Stimulated activated CD8-positive, alpha-beta memory T cell treated with anti-CD3 and anti-CD28 coated beads, Interleukin-7, amount 100 ng/mL, for 24 hours (primary cell): Measurements from ENCODE around the gene LAMA5.

Experiments
- DNase-seq: peaks from one replicate; pipeline ENCODE4 v3.0.0-alpha.2; 2020; ENCODE audit warnings: low read depth

LAMA5 gene, protein sequence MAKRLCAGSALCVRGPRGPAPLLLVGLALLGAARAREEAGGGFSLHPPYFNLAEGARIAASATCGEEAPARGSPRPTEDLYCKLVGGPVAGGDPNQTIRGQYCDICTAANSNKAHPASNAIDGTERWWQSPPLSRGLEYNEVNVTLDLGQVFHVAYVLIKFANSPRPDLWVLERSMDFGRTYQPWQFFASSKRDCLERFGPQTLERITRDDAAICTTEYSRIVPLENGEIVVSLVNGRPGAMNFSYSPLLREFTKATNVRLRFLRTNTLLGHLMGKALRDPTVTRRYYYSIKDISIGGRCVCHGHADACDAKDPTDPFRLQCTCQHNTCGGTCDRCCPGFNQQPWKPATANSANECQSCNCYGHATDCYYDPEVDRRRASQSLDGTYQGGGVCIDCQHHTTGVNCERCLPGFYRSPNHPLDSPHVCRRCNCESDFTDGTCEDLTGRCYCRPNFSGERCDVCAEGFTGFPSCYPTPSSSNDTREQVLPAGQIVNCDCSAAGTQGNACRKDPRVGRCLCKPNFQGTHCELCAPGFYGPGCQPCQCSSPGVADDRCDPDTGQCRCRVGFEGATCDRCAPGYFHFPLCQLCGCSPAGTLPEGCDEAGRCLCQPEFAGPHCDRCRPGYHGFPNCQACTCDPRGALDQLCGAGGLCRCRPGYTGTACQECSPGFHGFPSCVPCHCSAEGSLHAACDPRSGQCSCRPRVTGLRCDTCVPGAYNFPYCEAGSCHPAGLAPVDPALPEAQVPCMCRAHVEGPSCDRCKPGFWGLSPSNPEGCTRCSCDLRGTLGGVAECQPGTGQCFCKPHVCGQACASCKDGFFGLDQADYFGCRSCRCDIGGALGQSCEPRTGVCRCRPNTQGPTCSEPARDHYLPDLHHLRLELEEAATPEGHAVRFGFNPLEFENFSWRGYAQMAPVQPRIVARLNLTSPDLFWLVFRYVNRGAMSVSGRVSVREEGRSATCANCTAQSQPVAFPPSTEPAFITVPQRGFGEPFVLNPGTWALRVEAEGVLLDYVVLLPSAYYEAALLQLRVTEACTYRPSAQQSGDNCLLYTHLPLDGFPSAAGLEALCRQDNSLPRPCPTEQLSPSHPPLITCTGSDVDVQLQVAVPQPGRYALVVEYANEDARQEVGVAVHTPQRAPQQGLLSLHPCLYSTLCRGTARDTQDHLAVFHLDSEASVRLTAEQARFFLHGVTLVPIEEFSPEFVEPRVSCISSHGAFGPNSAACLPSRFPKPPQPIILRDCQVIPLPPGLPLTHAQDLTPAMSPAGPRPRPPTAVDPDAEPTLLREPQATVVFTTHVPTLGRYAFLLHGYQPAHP (N-terminal part only)

DNA sequence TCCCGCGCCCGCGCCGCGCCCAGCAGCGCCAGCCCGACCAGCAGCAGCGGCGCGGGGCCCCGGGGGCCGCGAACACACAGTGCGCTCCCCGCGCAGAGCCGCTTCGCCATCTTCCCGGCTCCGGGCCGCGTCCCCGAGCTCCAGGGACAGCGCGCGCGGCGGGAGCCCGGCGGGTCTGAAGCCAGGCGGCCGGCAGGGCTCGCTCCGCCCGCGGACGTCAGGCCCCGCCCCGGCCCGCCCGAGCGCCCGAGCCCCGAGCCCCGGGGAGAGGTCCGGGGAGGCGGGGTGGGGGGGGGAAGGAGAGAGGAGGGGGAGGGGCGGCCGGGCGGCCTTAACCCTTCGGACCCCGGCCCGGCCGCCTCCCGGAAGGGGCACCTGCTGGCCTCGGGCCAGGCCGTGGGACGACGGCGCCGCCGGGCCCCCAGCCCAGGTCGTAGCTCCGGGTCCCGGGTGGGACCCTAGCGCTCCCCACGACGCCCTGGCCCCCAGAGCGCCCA lies at the start of gene LAMA5:
Gene LAMA5 (minus strand): TSS at position 177 of the 497 bp plus-strand sequence. CDS start 67 bp downstream, at position 110.
- DNase-seq: no peak

DNA sequence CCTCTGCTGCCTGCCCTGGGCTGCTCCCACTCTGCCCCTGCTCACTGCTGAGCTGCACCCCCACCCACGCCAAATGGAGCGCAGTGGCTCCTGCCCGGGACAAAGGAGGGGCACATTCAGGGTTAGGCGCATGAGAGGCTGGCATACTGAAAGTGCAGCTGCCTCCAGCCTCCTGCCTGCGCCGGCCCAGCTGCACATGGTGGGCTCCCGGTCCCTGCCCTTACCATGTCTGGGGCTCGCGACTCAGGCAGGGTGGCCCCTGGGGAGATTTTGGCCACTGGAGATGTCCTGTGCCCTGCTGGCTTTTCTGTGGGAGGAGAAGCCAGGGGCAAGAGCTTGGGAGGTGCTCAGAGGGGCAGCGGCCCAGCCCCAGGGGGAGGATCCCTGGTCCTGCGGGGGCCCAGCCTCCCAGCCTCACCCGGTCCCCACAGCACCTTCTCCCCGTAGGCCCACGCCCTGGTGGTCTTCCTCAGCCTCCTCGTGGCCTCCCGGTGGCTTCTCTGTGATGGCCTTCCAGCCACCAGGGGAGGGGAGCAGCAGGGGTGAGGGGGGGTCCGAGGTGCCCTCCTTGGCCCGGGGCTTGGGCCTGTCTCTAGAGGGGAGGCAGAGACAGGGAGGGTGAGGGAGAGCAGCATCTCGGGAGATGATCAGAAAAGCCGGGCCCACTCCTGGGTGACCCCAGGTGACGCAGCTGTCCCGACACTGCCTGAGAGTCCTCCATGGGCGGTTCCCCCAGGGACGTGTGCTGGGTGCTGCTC lies 48.4 kb upstream of the LAMA5 start:
- DNase-seq: no peak

DNA sequence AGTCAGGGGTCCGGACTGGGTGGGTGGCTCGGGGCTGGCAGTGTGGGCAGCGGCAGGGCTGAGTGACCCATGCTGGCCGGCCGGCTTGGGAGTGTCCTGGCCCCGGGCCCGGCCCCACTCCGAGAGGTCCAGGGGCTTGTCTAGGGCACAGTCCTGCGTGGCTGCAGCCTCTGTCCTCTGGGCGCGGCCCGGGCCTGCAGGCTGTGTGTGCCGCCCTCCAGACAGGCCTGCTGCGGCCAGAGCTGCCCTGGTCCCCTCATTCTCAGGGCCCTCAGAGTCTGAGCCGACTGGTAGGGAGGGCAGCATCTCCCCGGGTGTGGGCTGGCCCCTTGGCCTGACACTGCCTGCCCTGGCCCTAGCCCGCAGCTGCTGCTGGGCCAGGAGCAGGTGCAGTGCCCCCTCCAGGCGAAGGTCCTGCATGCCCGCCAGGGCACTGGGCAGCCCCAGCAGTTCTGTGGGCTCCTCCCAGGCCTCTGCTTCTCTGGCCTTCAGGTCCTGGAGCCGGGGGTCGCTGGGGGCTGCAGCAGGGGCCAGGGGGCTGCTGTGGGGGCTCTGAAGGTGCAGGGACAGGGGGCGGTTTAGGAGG lies 46.9 kb upstream of the LAMA5 start:
- DNase-seq: no peak

DNA sequence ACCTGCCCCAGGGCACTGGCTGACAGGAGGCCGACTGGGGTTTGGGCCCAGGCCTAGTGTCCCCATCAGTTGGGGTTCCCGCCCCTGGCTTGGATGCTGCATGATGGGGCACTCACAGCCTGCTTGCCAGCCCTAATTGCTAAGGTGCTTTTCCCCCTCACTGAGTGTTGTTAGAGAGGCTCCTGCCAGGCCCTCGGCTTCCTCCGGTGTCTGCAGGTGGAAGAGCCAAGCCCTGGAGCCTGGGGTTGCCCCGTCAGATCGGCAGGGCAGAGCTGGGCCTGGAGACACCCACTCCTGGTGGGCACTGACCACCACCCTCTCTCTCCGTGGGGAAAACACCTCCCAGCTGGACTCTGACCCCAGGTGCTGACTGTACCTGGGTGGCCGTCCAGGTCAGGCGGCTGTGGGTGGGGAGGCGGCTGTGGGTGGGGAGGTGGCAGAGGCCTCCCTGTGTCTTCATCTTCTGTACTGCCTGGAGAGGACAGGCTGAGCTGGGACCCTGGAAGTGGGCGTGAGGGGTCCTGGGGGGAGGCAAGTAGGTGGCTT lies 46.0 kb upstream of the LAMA5 start:
- DNase-seq: no peak

DNA sequence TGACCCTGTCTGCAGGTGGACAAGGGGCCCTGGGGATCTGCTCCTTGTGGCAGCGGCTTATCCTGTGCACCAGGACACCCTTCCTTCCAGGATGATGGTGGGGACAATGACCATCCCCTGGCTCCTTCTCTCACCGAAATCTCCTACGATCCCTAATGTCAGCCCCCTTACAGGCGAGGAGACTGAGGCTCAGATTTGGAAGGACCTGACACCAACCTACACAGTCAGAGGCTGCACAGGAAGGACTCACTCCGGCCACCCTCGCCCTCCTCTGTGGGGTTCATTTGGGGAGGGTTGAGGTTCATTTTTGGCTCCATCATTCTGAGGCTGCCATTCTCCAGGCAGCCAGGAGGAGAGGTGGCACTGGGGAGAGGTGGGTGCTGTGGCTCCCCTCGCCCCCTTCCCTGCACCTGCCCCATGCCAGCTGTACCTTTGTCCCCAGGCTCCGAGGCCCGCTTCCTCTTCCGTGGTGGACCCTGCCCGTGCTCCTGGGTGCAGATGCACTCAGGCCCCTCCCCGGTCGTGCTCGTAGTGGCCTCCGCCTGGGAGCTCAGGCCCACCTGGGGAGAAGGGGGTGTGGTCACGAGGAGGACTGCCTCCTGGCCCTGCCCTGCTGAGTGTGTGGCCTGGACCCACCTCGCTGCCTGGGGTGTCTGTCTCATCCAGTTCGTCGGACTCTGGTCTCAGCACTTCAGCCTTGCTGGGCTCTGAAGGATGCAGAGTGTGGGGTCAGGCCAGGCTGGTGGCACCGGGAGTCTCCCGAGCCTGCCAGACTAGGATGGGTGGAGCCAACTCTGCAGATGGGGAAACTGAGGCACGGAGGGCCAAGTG lies 45.3 kb upstream of the LAMA5 start:
- DNase-seq: no peak

DNA sequence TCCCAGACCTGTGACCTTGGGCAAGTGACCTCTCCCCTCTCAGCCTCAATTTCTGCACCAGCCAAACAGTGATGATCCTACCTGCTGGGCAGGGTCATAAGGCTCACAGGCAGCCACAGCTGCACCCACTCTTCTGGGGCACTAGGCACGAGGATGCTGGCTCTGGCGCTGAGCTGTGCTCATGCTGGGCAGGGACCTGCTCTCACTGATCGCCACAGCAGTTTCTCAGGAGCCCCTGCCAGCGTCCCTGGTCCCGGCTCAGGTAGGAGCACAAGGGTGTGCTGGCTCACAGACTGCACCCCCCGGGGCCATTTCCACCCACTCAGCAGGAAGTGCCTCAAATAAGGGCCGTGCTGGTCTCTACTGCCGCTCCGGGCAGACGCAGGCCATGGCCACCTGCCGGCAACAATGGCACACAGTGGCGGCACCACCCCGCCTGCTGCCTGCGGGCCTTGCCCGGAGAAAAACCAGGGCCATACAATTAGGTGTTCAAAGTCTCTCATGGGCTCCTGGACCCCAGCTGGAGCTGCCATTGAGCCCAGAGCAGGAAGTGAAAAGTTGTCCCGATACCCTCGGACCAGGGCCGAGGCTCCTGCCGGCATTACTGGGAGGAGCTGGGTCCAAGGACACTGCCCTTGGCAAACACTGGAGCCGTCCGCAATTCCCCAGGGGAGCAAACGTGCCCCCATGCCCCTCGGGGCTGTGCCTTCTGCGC lies 44.5 kb upstream of the LAMA5 start:
- DNase-seq: no peak

DNA sequence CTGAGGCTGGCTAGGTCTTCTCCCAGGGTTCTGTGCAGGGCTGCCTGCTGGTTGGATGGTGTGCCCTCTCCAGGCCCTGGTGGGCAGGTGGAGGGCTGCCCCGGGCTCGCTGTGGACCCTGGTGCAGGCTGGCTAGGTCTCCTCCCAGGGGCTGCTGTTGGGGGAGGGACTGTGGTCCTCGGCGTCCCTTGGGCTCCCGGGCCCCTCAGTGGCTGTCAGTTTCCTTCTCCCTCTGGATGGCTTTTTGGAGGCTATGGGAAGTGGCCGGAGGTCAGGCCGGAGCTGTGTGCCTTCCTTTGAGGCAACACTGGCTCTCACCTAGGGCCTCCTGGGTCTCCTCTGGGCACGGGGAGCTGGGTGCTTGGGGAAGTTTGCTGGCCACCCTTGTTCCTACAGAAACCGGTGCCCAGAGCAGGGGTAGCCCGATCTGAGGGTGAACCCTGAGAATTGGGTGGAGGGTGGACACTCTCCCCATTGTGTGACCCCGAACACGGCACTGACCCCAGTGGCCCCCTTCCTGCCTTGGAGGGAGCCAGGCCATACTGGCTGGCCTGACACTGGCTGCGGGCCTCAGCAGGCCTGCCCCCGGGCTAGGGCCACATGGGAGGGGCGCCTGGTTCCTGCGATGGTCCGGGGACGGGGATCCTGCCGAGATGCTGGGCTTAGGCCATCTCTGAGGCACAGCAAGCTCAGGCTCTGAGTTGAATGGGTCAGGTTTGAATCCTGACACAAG lies 43.8 kb upstream of the LAMA5 start:
- no peak for DNase-seq

DNA sequence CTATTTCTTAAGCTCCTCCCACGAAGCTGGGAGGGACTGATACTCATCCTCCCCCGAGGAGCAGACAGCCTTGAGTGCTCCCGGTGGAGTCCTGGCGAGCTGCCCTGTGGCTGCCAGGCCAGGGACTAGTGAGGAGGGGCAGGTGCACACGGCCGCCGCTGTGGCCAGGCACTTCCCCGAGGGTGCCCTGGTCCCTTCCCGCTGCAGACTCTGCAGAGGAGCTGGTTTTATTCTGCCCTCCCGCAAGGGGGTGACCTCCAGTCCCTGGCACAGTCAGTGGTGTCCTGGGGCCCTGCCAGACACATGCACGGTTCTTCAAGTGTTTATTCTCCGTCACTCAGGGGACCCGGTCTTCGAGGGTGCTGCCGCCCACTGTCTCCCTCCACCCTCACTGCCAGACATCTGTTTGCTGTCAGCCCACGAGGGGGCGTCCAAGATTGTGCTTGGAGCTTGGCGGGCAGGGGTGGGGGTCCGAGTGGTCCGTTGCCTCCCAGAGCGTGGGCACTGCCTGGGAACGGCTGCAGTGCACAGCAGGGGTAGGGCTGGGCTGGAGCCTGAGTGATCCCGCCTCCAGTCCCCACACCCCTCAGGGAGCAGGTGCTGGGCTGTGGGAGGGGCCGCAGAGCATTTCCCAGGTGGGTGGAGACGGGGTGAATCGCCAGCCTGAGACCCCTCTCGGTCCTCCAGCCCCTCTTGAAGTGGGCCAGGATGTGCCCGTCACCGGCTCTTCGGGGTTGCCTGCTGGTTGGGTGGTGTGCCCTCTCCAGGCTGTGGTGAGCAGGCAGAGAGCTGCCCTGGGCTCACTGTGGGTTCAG lies 43.0 kb upstream of the LAMA5 start:
- no peak for DNase-seq

DNA sequence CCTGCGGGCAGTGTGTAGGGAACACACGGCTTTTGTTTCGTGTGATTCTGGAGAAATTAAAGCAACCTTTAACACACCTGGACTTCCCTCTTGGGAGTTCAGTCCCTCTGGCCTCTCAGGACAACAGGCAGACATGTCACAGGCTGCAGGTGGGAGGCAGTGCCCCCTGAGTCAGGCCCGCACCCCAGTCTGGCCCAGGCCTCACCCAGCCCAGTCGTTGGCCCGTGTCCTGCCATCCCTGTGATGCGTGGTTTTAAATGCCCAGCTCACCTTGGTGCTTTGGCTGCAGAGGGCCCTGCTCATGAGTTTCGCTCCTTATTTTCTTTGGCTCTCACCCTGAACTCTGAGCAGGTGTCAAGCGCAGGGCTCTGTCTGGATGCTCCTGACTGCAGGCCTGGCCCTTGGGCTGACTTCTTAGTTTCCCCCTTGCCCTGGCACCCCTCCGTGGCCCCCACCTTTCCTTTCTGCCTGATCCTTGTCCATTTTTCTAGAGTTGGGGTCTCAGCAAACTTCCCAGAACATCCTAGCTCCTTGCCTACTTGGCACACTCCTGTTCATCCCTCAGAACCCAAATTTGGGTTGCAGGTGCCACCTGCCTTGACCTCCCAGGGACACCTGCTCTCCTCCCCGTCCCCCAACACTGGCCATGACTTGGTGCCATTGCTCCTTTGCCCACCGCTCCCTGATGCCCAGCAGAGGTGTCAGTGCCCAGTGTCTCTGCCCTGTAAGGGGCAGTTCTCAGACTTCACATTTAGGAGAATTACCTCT lies 42.2 kb upstream of the LAMA5 start:
- no peak for DNase-seq

DNA sequence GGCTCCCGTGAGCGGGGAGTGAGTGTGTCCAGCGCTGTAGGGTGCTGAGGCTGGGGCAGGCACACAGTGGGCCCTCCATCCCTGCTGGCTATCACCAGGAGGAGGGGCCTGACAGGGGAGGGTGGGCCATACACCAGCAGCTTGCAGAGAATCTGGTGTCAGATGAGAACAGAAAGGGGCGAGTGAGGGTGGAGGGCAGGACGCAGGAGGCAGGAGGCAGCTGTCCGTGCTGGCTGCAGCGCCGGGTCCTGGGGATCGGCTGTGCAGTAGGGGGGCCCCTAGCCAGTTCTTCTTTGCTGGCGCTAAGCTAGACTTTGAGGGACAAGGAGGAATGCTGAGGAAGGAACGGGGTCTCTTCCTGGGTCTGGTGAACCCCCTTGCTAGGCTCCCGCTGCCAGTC lies 41.5 kb upstream of the LAMA5 start:
- DNase-seq: no peak

DNA sequence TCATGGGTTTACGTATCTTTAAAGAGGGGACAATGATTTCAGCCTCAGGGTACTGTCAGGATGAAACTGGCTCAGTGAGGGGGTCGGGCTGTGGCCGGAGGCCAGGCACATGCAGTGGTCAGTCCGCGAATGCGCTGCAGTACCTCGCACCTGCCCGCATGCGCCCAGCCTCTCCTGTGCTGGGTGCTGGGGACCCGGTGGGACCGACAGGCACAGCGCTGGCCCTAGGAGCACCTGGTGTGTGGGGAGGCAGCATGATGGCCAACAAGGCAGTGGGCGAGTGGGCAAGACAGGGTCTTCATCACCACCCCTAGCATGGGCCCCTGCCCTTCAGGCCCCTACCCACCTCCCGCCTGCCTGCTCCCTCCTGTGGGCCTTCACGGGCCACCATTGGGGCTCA lies 40.9 kb upstream of the LAMA5 start:
- DNase-seq: no peak

DNA sequence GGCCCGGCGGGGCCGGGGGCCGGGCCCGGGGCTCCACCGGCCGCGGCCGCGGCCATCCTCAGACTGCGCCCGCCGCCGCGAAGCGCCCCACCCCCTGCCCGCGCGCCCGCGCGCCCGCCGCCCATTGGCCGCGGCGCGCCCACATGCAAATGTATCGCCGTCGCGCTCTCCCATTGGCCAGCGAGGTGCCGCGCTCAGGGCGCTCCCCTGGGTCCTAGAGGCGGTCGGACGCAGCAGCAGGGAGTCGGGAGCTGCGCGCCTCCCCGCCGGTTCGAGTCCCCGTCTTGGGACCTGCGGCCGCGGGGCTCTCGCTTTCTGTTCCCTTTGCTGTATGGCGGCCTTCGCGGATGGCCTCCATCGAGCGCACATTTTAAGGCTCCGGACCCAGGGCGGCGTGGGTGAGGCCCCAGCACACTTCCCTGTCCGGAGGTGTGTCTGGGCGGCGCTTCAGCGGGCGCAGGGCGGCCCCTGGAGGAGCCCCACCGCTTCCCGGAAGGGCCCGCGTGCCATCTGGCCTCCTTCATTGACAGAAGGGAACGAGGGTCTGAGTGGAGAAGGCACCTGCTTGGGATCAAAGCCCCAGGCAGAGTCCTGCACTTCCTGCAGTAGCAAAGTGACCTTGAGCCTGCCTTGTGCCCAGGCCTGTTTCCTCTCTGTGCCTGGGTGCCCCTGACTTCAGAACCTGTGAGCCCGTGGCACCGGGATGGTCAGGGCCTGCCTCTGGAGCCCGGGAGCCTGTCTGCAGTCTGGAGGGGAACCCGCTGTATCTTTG lies 40.3 kb upstream of the LAMA5 start, which contains the start of gene CABLES2:
Gene CABLES2 (minus strand): TSS at position 65 of the 772 bp plus-strand sequence. CDS start 9 bp downstream, at position 56.
- DNase-seq: peak; percentile 76

DNA sequence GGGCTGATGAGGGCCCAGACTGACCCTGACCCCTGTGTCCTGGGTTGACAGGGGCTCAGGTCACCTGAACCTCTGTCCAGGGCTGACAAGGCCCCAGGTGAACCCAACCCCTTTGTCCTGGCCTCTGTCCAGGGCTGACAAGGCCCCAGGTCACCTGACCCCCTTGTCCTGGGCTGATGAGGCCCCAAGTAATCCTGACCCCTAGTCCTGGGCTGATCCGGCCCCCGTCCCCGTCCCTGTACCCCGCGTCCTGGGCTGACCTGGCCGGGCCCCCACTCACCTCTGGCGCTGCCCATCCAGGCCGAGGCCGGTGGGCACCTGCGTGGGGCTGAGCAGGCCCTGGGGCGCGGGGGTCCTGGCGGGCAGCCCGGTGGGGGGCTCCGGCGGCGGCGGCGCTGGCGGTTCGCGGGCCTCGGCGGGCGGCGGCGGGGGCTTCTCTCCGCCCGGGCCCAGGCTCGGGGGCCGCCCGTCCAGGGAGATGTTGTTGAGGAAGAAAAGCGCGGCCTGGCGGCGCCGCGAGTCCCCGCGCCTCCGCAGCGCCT lies 39.6 kb upstream of the LAMA5 start:
- no peak for DNase-seq

DNA sequence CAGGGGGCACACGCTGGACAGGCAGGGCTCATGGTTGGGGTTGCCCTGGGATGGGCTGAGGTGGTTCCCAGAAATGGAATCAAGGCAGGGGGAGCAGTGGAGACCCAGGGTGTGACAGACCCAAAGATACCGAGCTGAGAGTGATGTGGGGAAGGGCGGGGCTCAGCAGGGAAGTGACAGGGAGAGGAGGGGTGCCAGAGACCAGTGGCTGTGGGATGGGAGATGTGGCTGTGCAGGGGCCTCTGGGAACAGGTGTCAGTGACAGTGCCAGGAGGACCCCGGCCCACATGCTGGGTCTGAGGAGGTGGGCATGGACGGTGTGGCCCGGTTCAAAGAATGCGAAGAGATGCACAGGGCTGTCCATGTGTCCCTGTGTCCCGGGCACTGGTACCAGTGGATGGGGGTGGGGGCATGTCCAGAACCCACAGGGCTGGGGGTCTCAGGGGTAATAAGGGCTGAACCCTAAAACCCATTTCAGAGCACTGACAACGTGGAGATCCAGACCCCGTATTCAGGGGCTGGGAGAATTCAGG lies 38.9 kb upstream of the LAMA5 start:
- no peak for DNase-seq
